Neural cell (in vitro differentiated cells): ENCODE measurements around the gene CABP1. TPM values are rescaled to one million over a fixed set of nuclear protein-coding genes. Genes with fewer than 3 reads are reported as not detected.

ENCODE experiments used
- H2AFZ ChIP-seq: fragments of 200-600, 300-800 bp; sonication (generic), shearing (Covaris generic); 2 replicates; pipeline ENCODE4 v1.6.0; 2014; ENCODE audit warnings: low read depth, mild to moderate bottlenecking, antibody characterized with exemption, low read length, moderate library complexity
- H3F3A ChIP-seq: fragments of 200-600 bp; shearing (Covaris generic); 2 replicates; pipeline ENCODE4 v1.6.1; 2016; ENCODE audit warnings: mild to moderate bottlenecking, moderate library complexity, mixed read lengths, antibody characterized with exemption, low read length; ENCODE audit not compliant: insufficient read depth, poor library complexity, severe bottlenecking
- H3K27ac ChIP-seq: fragments of 200-600, 300-800 bp; sonication (generic), shearing (Covaris generic); 2 replicates; pipeline ENCODE4 v1.5.1; 2014; ENCODE audit warnings: mild to moderate bottlenecking, low read length, moderate library complexity
- H3K27me3 ChIP-seq: fragments of 300-800, 200-600 bp; sonication (generic), shearing (Covaris generic); 2 replicates; pipeline ENCODE4 v1.6.0; 2014; ENCODE audit warnings: mild to moderate bottlenecking, low read depth, low read length, moderate library complexity; ENCODE audit not compliant: insufficient read depth
- H3K36me3 ChIP-seq: fragments of 300-800, 200-600 bp; sonication (generic), shearing (Covaris generic); 2 replicates; pipeline ENCODE4 v1.5.1; 2014; ENCODE audit warnings: mild to moderate bottlenecking, antibody characterized with exemption, low read length, moderate library complexity; ENCODE audit not compliant: insufficient read depth
- H3K4me2 ChIP-seq: fragments of 300-800, 200-600 bp; sonication (generic), shearing (Covaris generic); 2 replicates; pipeline ENCODE4 v1.6.0; 2014; ENCODE audit warnings: mild to moderate bottlenecking, low read length
- H3K4me3 ChIP-seq: fragments of 300-800, 200-600 bp; sonication (generic), shearing (Covaris generic); 2 replicates; pipeline ENCODE4 v1.5.1; 2014; ENCODE audit warnings: mild to moderate bottlenecking, low read length, moderate library complexity
- H3K79me2 ChIP-seq: fragments of 200-600 bp; shearing (Covaris generic); replicated peaks from 2 replicates; pipeline ENCODE4 v1.6.0; 2014; ENCODE audit warnings: mild to moderate bottlenecking, low read length, moderate library complexity; ENCODE audit not compliant: insufficient read depth
- H3K9ac ChIP-seq: fragments of 300-800, 200-600 bp; sonication (generic), shearing (Covaris generic); 2 replicates; pipeline ENCODE4 v1.6.1; 2016; ENCODE audit warnings: mild to moderate bottlenecking, low read length, mixed read lengths
- H3K9me2 ChIP-seq: fragments of 200-600 bp; shearing (Covaris generic); 2 replicates; pipeline ENCODE4 v1.6.1; 2016; ENCODE audit warnings: mild to moderate bottlenecking, low read length, mixed read lengths; ENCODE audit not compliant: insufficient read depth
- H3K9me3 ChIP-seq: fragments of 200-600, 300-800 bp; sonication (generic), shearing (Covaris generic); 2 replicates; pipeline ENCODE4 v1.6.1; 2016; ENCODE audit warnings: mild to moderate bottlenecking, mixed run types, low read length, moderate library complexity, mixed read lengths
- H4K20me1 ChIP-seq: fragments of 200-600 bp; shearing (Covaris generic); 2 replicates; pipeline ENCODE4 v1.6.1; 2016; ENCODE audit warnings: mild to moderate bottlenecking, mixed run types; ENCODE audit not compliant: insufficient read depth
- CTCF ChIP-seq: fragments of 450-650 bp; IDR thresholded peaks from 2 replicates; pipeline ENCODE4 v1.5.1; 2014; ENCODE audit warnings: antibody characterized with exemption, mild to moderate bottlenecking, moderate library complexity; ENCODE audit not compliant: poor library complexity, severe bottlenecking
- EP300 ChIP-seq: fragments of 450-650 bp; conservative IDR thresholded peaks from 2 replicates; pipeline ENCODE4 v1.6.1; 2014; ENCODE audit warnings: antibody characterized with exemption, mild to moderate bottlenecking, moderate library complexity; ENCODE audit not compliant: poor library complexity, severe bottlenecking
- EZH2 ChIP-seq: fragments of 200-600, 300-800 bp; shearing (Covaris generic), sonication (generic); IDR thresholded peaks from 2 replicates; pipeline ENCODE4 v1.6.1; 2014; ENCODE audit warnings: antibody characterized with exemption, low read length, borderline replicate concordance, mild to moderate bottlenecking; ENCODE audit not compliant: insufficient read depth, poor library complexity, severe bottlenecking
- MXI1 ChIP-seq: fragments of 450-650 bp; conservative IDR thresholded peaks from 2 replicates; pipeline ENCODE4 v1.6.1; 2014; ENCODE audit warnings: antibody characterized with exemption, mild to moderate bottlenecking; ENCODE audit not compliant: poor library complexity, severe bottlenecking
- POLR2AphosphoS5 ChIP-seq: IDR thresholded peaks from 2 replicates; pipeline ENCODE4 v1.6.1; 2012
- RAD21 ChIP-seq: fragments of 450-650 bp; conservative IDR thresholded peaks from 2 replicates; pipeline ENCODE4 v1.6.1; 2014; ENCODE audit warnings: antibody characterized with exemption, mild to moderate bottlenecking, moderate library complexity
- REST ChIP-seq: IDR thresholded peaks from 2 replicates; pipeline ENCODE4 v1.6.1; 2012; ENCODE audit warnings: borderline replicate concordance
- SMC3 ChIP-seq: fragments of 450-650 bp; conservative IDR thresholded peaks from 2 replicates; pipeline ENCODE4 v1.6.1; 2014; ENCODE audit warnings: antibody characterized with exemption, mild to moderate bottlenecking, moderate library complexity; ENCODE audit not compliant: poor library complexity
- TAF1 ChIP-seq: IDR thresholded peaks from 2 replicates; pipeline ENCODE4 v1.6.1; 2012; ENCODE audit warnings: low read depth
- polyA plus RNA-seq: library from polyadenylated mRNA; depleted of rRNA; stranded (reverse); fragments of >200 nt; gene quantifications from 2 replicates; pipeline ENCODE4 v1.2.3, GENCODE V29; 2014

CABP1 gene
- polyA plus RNA-seq, 1 donor from 2014 or later = 0.71 TPM

GRCh38 chr12:120708651-120709050, 68.2 kb downstream of the CABP1 start:
- H3F3A ChIP-seq = peaks cover 1% of the 10 kb centered on the region
- H3K79me2 ChIP-seq = peaks cover 25% of the 10 kb centered on the region
- H2AFZ ChIP-seq = no peak overlapping the region
- no peaks in the 10 kb centered on the region for H3K27me3 ChIP-seq
- no peak overlapping the region for H3K4me3 ChIP-seq
- no peak for TF ChIP-seq POLR2AphosphoS5
- TF ChIP-seq RAD21 = no peak
- TF ChIP-seq SMC3 = no peak
- TF ChIP-seq MXI1 = no peak
- TF ChIP-seq EZH2 = no peak
- TF ChIP-seq EP300 = no peak
- no peak for TF ChIP-seq TAF1
- no peak overlapping the region for H3K27ac ChIP-seq
- no peak overlapping the region for H3K4me2 ChIP-seq
- no peak overlapping the region for H3K9ac ChIP-seq
- no peaks in the 10 kb centered on the region for H3K9me3 ChIP-seq
- H4K20me1 ChIP-seq = no peaks in the 10 kb centered on the region
- H3K36me3 ChIP-seq = no peaks in the 10 kb centered on the region
- no peaks in the 10 kb centered on the region for H3K9me2 ChIP-seq

DNA sequence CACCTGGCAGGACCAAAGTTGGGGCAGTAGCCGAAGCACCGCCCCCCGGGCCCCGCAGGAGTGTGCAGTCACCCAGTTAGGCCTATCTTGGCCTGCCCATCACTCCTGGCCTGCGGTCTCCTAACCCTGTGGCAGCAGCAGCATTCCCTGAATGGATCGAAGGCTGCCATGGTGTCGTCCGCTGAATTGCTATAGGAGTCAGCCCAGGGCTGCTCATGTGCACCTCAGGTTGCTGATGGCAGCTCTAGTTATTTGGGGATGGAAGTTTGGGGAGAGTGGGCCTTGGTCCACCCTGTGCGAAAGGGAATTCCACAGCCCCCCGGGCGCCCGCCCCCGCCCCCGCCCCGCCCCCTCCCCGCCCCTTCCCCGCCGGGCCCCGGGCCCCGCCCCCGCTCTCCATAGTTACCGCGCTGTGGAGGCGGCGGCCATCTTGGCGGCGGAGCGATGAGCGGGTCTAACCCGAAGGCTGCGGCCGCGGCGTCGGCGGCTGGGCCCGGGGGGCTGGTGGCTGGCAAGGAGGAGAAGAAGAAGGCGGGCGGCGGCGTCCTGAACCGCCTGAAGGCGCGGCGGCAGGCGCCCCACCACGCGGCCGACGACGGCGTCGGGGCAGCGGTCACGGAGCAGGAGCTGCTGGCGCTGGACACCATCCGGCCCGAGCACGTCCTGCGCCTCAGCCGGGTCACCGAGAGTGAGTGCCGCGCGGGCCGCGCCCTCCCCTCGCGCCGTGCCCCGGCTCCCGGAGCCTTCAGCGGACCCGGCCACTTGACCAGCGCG, 69.8 kb downstream of the CABP1 start, which contains the start of gene UNC119B:
UNC119B (plus strand) TSS at position 428 of the 774 bp plus-strand sequence; CDS start at position 445, 17 bp downstream.
- Histone ChIP-seq H3K9ac (peak within 1 kb of the TSS; percentile 84), H2AFZ (peak within 1 kb of the TSS; percentile 80), H3K36me3 (no peaks in the 10 kb centered on the region), H3K9me2 (no peaks in the 10 kb centered on the region), H4K20me1 (no peaks in the 10 kb centered on the region), H3K4me3 (peak within 1 kb of the TSS; percentile 91), H3F3A (peaks cover 3% of the 10 kb centered on the region), H3K27ac (peak within 1 kb of the TSS; percentile 53), H3K79me2 (peaks cover 25% of the 10 kb centered on the region), H3K9me3 (no peaks in the 10 kb centered on the region), H3K4me2 (peak within 1 kb of the TSS; percentile 84), H3K27me3 (no peaks in the 10 kb centered on the region)
- TF ChIP-seq CTCF (no peak), TAF1 (no peak), REST (no peak), RAD21 (peak; percentile 9), MXI1 (peak; percentile 75), POLR2AphosphoS5 (peak; percentile 79)
